ENCODE measurements around the gene UBLCP1. TPM values are rescaled to one million over a fixed set of nuclear protein-coding genes. Genes with fewer than 3 reads are reported as not detected.

Gene UBLCP1
- total and polyA plus RNA-seq, 2 of the 13 experiments (the other 11 are each of a cell fraction or from before 2014, with no cell fraction given), result 6.5 to 12.6 TPM

- TF ChIP-seq HOMEZ (CRISPR knock-in tag; IDR thresholded peaks at IDR 0.05; ENCODE audit: low read depth), result no peak
- peak; percentile 40; the same call in 1 of the 2 replicates for TF ChIP-seq GABPB1 (CRISPR knock-in tag; IDR thresholded peaks at IDR 0.05)
- no peak for TF ChIP-seq IKZF1 (IDR thresholded peaks at IDR 0.05)
- TF ChIP-seq ZNF138 (CRISPR knock-in tag; IDR thresholded peaks at IDR 0.05; ENCODE audit: low read depth), result no peak
- TF ChIP-seq ZNF562 (CRISPR knock-in tag; IDR thresholded peaks at IDR 0.05; ENCODE audit: borderline replicate concordance), result no peak
- TF ChIP-seq ZFX (CRISPR knock-in tag; IDR thresholded peaks at IDR 0.05; ENCODE audit: low read depth), result peak; percentile 47
- TF ChIP-seq ZNF44 (CRISPR knock-in tag; IDR thresholded peaks at IDR 0.05), result no peak
- TF ChIP-seq POLR2G (IDR thresholded peaks at IDR 0.05; ENCODE audit: low read depth, low read length), result no peak
- TF ChIP-seq UBTF (CRISPR knock-in tag; IDR thresholded peaks at IDR 0.05), result 0 out of 2 replicates have a peak, but pooled peaks have one; percentile 44
- TF ChIP-seq ZNF572 (CRISPR knock-in tag; IDR thresholded peaks at IDR 0.05), result 0 out of 2 replicates have a peak, but pooled peaks have one; percentile 53
- peak; percentile 48; the same call in 1 of the 2 replicates for TF ChIP-seq ZMYM3 (CRISPR knock-in tag; IDR thresholded peaks at IDR 0.05)
- TF ChIP-seq KLF9 (CRISPR knock-in tag; IDR thresholded peaks at IDR 0.05; ENCODE audit: low read depth), result no peak
- no peak for TF ChIP-seq ADNP (CRISPR knock-in tag; IDR thresholded peaks at IDR 0.05)
- no peak for TF ChIP-seq LCORL (IDR thresholded peaks at IDR 0.05)
- TF ChIP-seq LCORL (CRISPR knock-in tag; IDR thresholded peaks at IDR 0.05), result no peak
- TF ChIP-seq YEATS4 (CRISPR knock-in tag; IDR thresholded peaks at IDR 0.05; ENCODE audit: borderline replicate concordance), result no peak
- TF ChIP-seq HBP1 (CRISPR knock-in tag; IDR thresholded peaks at IDR 0.05; ENCODE audit: low read depth), result no peak
- TF ChIP-seq ZNF790 (CRISPR knock-in tag; IDR thresholded peaks at IDR 0.05; ENCODE audit: borderline replicate concordance), result no peak
- no peak for TF ChIP-seq FUBP1 (CRISPR knock-in tag; IDR thresholded peaks at IDR 0.05; ENCODE audit: borderline replicate concordance)
- no peak for TF ChIP-seq ZNF775 (CRISPR knock-in tag; IDR thresholded peaks at IDR 0.05; ENCODE audit: borderline replicate concordance)
- no peak for TF ChIP-seq ZBTB1 (CRISPR knock-in tag; IDR thresholded peaks at IDR 0.05; ENCODE audit: borderline replicate concordance)
- no peak for TF ChIP-seq ZNF841 (CRISPR knock-in tag; IDR thresholded peaks at IDR 0.05; ENCODE audit: borderline replicate concordance)
- peak; percentile 35; the same call in 1 of the 2 replicates for TF ChIP-seq ZMYM4 (CRISPR knock-in tag; IDR thresholded peaks at IDR 0.05)
- TF ChIP-seq CCAR2 (optimal IDR thresholded peaks at IDR 0.05; ENCODE audit: low read depth, low read length), result no peak
These were observed 68.2 kb downstream of the UBLCP1 start (continued) for GRCh38 chr5:159331093-159331973.
